Neural progenitor cell (in vitro differentiated cells): ENCODE measurements around the gene GREB1L.

Experiments
- CTCF ChIP-seq: fragments of 200-600 bp; sonication (generic); IDR thresholded peaks from 2 replicates; pipeline ENCODE4 v1.5.1; 2017; ENCODE audit warnings: antibody characterized with exemption, mild to moderate bottlenecking
- EZH2 ChIP-seq: fragments of 200-600 bp; sonication (generic); IDR thresholded peaks from 2 replicates; pipeline ENCODE4 v1.6.1; 2017; ENCODE audit warnings: antibody characterized with exemption, mild to moderate bottlenecking, moderate library complexity
- EZH2phosphoT487 ChIP-seq: fragments of 200-600 bp; sonication (generic); IDR thresholded peaks from 2 replicates; pipeline ENCODE4 v1.6.1; 2017; ENCODE audit warnings: antibody characterized with exemption

GRCh38 chr18:21450913-21451312 is 208.9 kb downstream of the GREB1L start:
- TF ChIP-seq CTCF (no peak), EZH2phosphoT487 (no peak), EZH2 (no peak)
